ENCODE results near the gene MED8.

DNA sequence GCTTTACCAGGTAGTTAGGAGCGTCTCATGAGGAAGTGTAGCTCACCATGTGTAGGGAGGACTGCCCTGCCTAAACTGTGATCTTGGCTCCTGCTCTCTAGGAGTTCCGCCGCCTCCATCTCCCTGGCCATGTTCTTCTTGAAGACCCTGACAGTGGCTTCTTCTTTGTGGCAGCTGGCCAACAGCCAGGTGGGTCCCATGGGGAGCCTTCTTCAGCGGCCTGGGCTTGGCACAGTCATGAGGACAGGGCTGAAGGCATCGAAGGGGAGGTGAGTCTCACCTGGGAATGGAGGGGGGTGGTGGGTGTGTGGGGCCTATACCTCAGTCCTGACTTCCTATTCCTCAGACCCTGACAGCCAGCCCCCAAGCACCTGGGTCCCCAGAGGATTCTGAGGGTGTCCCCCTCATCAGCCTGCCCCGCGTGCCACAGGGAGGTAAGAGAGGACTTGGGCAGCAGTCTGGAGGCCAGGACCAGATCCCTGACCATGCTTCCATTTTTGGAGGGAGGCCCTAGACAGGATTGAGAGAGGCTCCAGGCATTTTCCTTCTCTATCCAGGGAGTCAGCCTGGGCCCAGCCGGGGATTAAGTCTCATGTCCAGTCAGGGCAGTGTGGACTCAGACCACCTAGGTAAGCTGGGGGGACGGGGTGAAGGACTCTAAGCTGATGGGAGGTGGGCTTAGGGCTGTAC is 42.7 kb upstream of the MED8 start:
- TF ChIP-seq CTCF (IDR thresholded peaks at IDR 0.05 in 4 of 5, conservative IDR thresholded peaks at IDR 0.05 in 1 of 5) (no peak), POLR2A (IDR thresholded peaks at IDR 0.05) (no peak)
